Activated naive CD8-positive, alpha-beta T cell treated with anti-CD3 and anti-CD28 coated beads, Interleukin-2, amount 50 U/mL, for 24 hours (primary cell): Measurements from ENCODE around the gene SIPA1.
A peak's percentile ranks its signal among the peaks of the same experiment; 100 is the strongest.

Experiments used
- ATAC-seq: fragments of 150-1000 bp; cut with Tn5 transposase; one replicate; pipeline ENCODE4 v1.10.0; 2021
- DNase-seq: peaks from one replicate; pipeline ENCODE4 v3.0.0; 2021
- H3K27ac Mint-ChIP-seq: one replicate; pipeline ENCODE4 v1.8.0; 2021; ENCODE audit warnings: mild to moderate bottlenecking, mixed read lengths
- H3K27me3 Mint-ChIP-seq: one replicate; pipeline ENCODE4 v1.8.0; 2021; ENCODE audit warnings: mixed read lengths
- H3K36me3 Mint-ChIP-seq: one replicate; pipeline ENCODE4 v1.8.0; 2021; ENCODE audit warnings: low read depth, mixed read lengths
- H3K4me1 Mint-ChIP-seq: one replicate; pipeline ENCODE4 v1.8.0; 2021; ENCODE audit warnings: mixed read lengths
- H3K4me3 Mint-ChIP-seq: one replicate; pipeline ENCODE4 v1.8.0; 2021; ENCODE audit warnings: mild to moderate bottlenecking, moderate library complexity, mixed read lengths
- H3K9me3 Mint-ChIP-seq: one replicate; pipeline ENCODE4 v1.8.0; 2021; ENCODE audit warnings: mixed read lengths

SIPA1 gene

GRCh38 chr11:65615229-65615949 is 22.5 kb upstream of the SIPA1 start, which contains the start of gene PCNX3:
TSS of gene PCNX3 (plus strand) at chr11:65615776. CDS start at chr11:65616312, 536 bp downstream.
- ATAC-seq (peak; percentile 89), DNase-seq (peak; percentile 100)
- Mint-ChIP-seq H3K4me3 (peak within 1 kb of the TSS; percentile 98), H3K27ac (peak within 1 kb of the TSS; percentile 98), H3K36me3 (peaks cover 30% of the 10 kb centered on the region), H3K4me1 (peaks cover 48% of the 10 kb centered on the region), H3K27me3 (peaks cover 3% of the 10 kb centered on the region), H3K9me3 (no peaks in the 10 kb centered on the region)

GRCh38 chr11:65615950-65616574 is 21.8 kb upstream of the SIPA1 start:
- Mint-ChIP-seq H3K27me3 (peaks cover 3% of the 10 kb centered on the region), H3K27ac (peak overlapping the region; percentile 98), H3K4me3 (peak overlapping the region; percentile 98), H3K36me3 (peaks cover 30% of the 10 kb centered on the region), H3K9me3 (no peaks in the 10 kb centered on the region), H3K4me1 (peaks cover 41% of the 10 kb centered on the region)
- DNase-seq (peak; percentile 65), ATAC-seq (no peak)

- DNase-seq (peak; percentile 27), ATAC-seq (no peak)
- Mint-ChIP-seq H3K9me3 (no peaks in the 10 kb centered on the region), H3K27me3 (peaks cover 3% of the 10 kb centered on the region), H3K27ac (peak overlapping the region; percentile 94), H3K4me3 (peak overlapping the region; percentile 98), H3K36me3 (peaks cover 31% of the 10 kb centered on the region), H3K4me1 (peaks cover 38% of the 10 kb centered on the region)
Measured at GRCh38 chr11:65616575-65617001, 21.3 kb upstream of the SIPA1 start.

- Mint-ChIP-seq H3K27me3 (peaks cover 3% of the 10 kb centered on the region), H3K4me1 (peaks cover 35% of the 10 kb centered on the region), H3K36me3 (peaks cover 31% of the 10 kb centered on the region), H3K4me3 (peak overlapping the region; percentile 98), H3K27ac (peak overlapping the region; percentile 94), H3K9me3 (no peaks in the 10 kb centered on the region)
- ATAC-seq (no peak), DNase-seq (no peak)
Measured at GRCh38 chr11:65617136-65617850, 20.6 kb upstream of the SIPA1 start.

GRCh38 chr11:65617990-65618751 is 19.7 kb upstream of the SIPA1 start:
- Mint-ChIP-seq H3K36me3 (peaks cover 34% of the 10 kb centered on the region), H3K4me1 (peaks cover 26% of the 10 kb centered on the region), H3K27ac (no peak overlapping the region), H3K4me3 (peak overlapping the region; percentile 98), H3K9me3 (no peaks in the 10 kb centered on the region), H3K27me3 (peaks cover 3% of the 10 kb centered on the region)
- ATAC-seq (no peak), DNase-seq (no peak)

- Mint-ChIP-seq H3K27me3 (peaks cover 3% of the 10 kb centered on the region), H3K4me3 (no peak overlapping the region), H3K36me3 (peaks cover 34% of the 10 kb centered on the region), H3K27ac (no peak overlapping the region), H3K9me3 (no peaks in the 10 kb centered on the region), H3K4me1 (peaks cover 25% of the 10 kb centered on the region)
- DNase-seq, result no peak
- no peak for ATAC-seq
Measured at GRCh38 chr11:65618763-65619162, 19.1 kb upstream of the SIPA1 start.

- Mint-ChIP-seq H3K4me1 (peaks cover 25% of the 10 kb centered on the region), H3K27ac (no peak overlapping the region), H3K36me3 (peaks cover 33% of the 10 kb centered on the region), H3K27me3 (peaks cover 3% of the 10 kb centered on the region), H3K9me3 (no peaks in the 10 kb centered on the region), H3K4me3 (no peak overlapping the region)
- DNase-seq (no peak), ATAC-seq (no peak)
Measured at GRCh38 chr11:65619281-65619928, 18.5 kb upstream of the SIPA1 start.

- Mint-ChIP-seq H3K27ac (no peak overlapping the region), H3K4me1 (peaks cover 20% of the 10 kb centered on the region)
- no peak for ATAC-seq
Measured at GRCh38 chr11:65620666-65621065, 17.2 kb upstream of the SIPA1 start.

GRCh38 chr11:65621460-65621859 is 16.4 kb upstream of the SIPA1 start:
- H3K9me3 Mint-ChIP-seq, result no peaks in the 10 kb centered on the region

More at GRCh38 chr11:65620666-65621065, 17.2 kb upstream of the SIPA1 start:
- no peak for DNase-seq
- no peaks in the 10 kb centered on the region for H3K9me3 Mint-ChIP-seq
- H3K4me3 Mint-ChIP-seq, result no peak overlapping the region
- H3K36me3 Mint-ChIP-seq, result peaks cover 32% of the 10 kb centered on the region
- no peaks in the 10 kb centered on the region for H3K27me3 Mint-ChIP-seq

GRCh38 chr11:65622011-65622410 is 15.9 kb upstream of the SIPA1 start:
- H3K36me3 Mint-ChIP-seq, result peaks cover 34% of the 10 kb centered on the region
- ATAC-seq, result no peak

More at GRCh38 chr11:65621460-65621859, 16.4 kb upstream of the SIPA1 start:
- Mint-ChIP-seq H3K4me1 (peaks cover 21% of the 10 kb centered on the region), H3K36me3 (peaks cover 37% of the 10 kb centered on the region), H3K4me3 (no peak overlapping the region), H3K27ac (no peak overlapping the region), H3K27me3 (no peaks in the 10 kb centered on the region)
- ATAC-seq (no peak), DNase-seq (no peak)

GRCh38 chr11:65623177-65623576 is 14.7 kb upstream of the SIPA1 start:
- H3K36me3 Mint-ChIP-seq, result peaks cover 29% of the 10 kb centered on the region
- DNase-seq, result no peak

More at GRCh38 chr11:65622011-65622410, 15.9 kb upstream of the SIPA1 start:
- Mint-ChIP-seq H3K27me3 (no peaks in the 10 kb centered on the region), H3K27ac (no peak overlapping the region), H3K4me1 (peaks cover 15% of the 10 kb centered on the region), H3K4me3 (no peak overlapping the region), H3K9me3 (no peaks in the 10 kb centered on the region)
- no peak for DNase-seq

GRCh38 chr11:65623852-65624616 is 13.9 kb upstream of the SIPA1 start:
- H3K4me1 Mint-ChIP-seq, result peaks cover 6% of the 10 kb centered on the region
- DNase-seq (no peak), ATAC-seq (no peak)
- no peaks in the 10 kb centered on the region for H3K9me3 Mint-ChIP-seq
- no peaks in the 10 kb centered on the region for H3K27me3 Mint-ChIP-seq
- H3K36me3 Mint-ChIP-seq, result peaks cover 33% of the 10 kb centered on the region
- no peak overlapping the region for H3K4me3 Mint-ChIP-seq
- no peak overlapping the region for H3K27ac Mint-ChIP-seq

More at GRCh38 chr11:65623177-65623576, 14.7 kb upstream of the SIPA1 start:
- H3K9me3 Mint-ChIP-seq, result no peaks in the 10 kb centered on the region
- H3K4me1 Mint-ChIP-seq, result peaks cover 7% of the 10 kb centered on the region
- H3K27me3 Mint-ChIP-seq, result no peaks in the 10 kb centered on the region
- H3K4me3 Mint-ChIP-seq, result no peak overlapping the region
- no peak overlapping the region for H3K27ac Mint-ChIP-seq
- ATAC-seq, result no peak

- ATAC-seq (no peak), DNase-seq (no peak)
- H3K27ac Mint-ChIP-seq, result no peak overlapping the region
- peaks cover 6% of the 10 kb centered on the region for H3K4me1 Mint-ChIP-seq
- H3K36me3 Mint-ChIP-seq, result peaks cover 31% of the 10 kb centered on the region
- no peaks in the 10 kb centered on the region for H3K27me3 Mint-ChIP-seq
- no peaks in the 10 kb centered on the region for H3K9me3 Mint-ChIP-seq
- H3K4me3 Mint-ChIP-seq, result no peak overlapping the region
Measured at GRCh38 chr11:65624931-65625627, 12.8 kb upstream of the SIPA1 start.
